Activated T-helper 2 cell treated with anti-CD3 and anti-CD28 coated beads, Interferon-gamma antibody, Interleukin-2, Interleukin-4, amounts not matched to agents 10 μg/mL and 5 μg/mL and 100 μg/mL, durations not matched to agents 14 hours and 24 hours and 36 hours (primary cell): ENCODE measurements around the gene MBD6. TPM values are rescaled to one million over a fixed set of nuclear protein-coding genes. Genes with fewer than 3 reads are reported as not detected.

ENCODE experiments used
- DNase-seq: peaks from one replicate; pipeline ENCODE4 v3.0.0; 2021; ENCODE audit warnings: low spot score
- H3K27ac Mint-ChIP-seq: one replicate; pipeline ENCODE4 v1.8.0; 2021; ENCODE audit warnings: mixed read lengths
- H3K27me3 Mint-ChIP-seq: one replicate; pipeline ENCODE4 v1.8.0; 2021; ENCODE audit warnings: low read depth, mixed read lengths
- H3K36me3 Mint-ChIP-seq: one replicate; pipeline ENCODE4 v1.8.0; 2021; ENCODE audit warnings: low read depth, mixed read lengths
- H3K4me1 Mint-ChIP-seq: one replicate; pipeline ENCODE4 v1.8.0; 2021; ENCODE audit warnings: low read depth, mixed read lengths
- H3K4me3 Mint-ChIP-seq: one replicate; pipeline ENCODE4 v1.8.0; 2021; ENCODE audit warnings: low read depth, mild to moderate bottlenecking, moderate library complexity, mixed read lengths
- H3K9me3 Mint-ChIP-seq: one replicate; pipeline ENCODE4 v1.8.0; 2021; ENCODE audit warnings: mixed read lengths
- intact Hi-C: fragments of 100-400 bp; cut with micrococcal nuclease; formaldehyde crosslinking; loops from one replicate; pipeline ENCODE4 v1.15.1; 2023
- total RNA-seq: library from RNA; stranded (reverse); gene quantifications from 2 replicates; pipeline ENCODE4 v1.2.3, GENCODE V29; 2022

The MBD6 gene
- total RNA-seq, 1 donor from 2014 or later, result 62.4 TPM

DNA sequence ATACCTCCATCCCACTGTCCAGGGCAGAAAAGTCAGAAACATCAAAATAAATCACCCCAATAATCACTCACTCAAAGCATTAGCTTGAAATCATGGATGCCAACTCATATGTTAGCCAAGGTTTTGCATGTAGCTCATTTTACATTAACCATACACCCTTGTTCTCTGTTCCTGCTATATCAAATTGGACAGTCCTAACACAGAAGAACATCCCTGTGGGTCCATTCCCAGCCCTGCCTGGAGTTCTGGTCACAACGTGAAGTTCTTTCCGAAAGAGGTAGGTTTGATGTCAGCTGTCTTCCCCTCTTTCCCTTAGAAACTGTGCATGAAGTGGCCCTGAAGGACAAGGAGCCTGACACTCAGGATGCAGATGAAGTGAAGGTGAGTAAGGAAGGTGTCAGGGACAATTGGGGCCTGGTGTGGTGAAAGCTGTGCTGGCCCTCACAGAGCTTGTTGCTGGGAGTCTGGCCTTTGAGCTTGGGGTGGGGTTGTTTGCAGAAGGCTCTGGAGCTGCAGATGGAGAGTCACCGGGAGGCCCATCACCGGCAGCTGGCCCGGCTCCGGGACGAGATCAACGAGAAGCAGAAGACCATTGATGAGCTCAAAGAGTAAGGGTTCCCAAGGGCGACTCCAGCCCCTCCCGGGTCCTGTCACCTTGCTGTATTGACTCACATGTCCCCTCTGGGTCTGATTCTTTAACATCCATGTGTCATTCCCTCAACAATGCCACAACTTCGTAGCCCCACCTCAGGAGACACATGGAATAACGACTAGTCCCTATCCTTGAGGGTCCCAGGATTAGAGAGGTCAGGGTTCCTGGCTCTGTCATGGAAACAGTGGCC lies 53.4 kb downstream of the MBD6 start:
- no peaks in the 10 kb centered on the region for H3K4me1 Mint-ChIP-seq
- H3K36me3 Mint-ChIP-seq, result no peaks in the 10 kb centered on the region
- intact Hi-C loops, result no loop called here
- no peak for DNase-seq
- no peak overlapping the region for H3K27ac Mint-ChIP-seq
- no peaks in the 10 kb centered on the region for H3K27me3 Mint-ChIP-seq
- no peaks in the 10 kb centered on the region for H3K9me3 Mint-ChIP-seq
- no peak overlapping the region for H3K4me3 Mint-ChIP-seq

DNA sequence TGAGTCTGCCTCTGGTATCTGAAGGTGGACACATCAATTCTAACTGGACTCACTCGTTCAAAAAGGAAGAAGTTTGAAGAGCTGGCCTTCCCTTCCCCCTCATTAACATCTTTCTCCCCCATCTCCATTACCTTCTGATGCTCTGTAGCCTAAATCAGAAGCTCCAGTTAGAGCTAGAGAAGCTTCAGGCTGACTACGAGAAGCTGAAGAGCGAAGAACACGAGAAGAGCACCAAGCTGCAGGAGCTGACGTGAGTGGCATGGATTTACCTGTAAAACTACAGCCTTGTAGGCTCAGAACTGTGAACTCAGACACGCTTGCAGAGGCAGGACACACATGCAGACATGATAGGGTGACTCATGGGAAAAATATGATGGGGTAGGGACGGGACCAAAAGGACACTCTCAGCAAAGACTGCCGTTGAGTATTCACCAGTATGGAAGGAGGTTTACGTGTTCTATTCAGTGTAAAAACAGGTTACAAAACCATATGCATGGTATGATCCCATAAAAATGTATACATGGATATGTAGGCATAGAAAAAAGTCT lies 54.1 kb downstream of the MBD6 start:
- intact Hi-C loops, result no loop called here
- no peaks in the 10 kb centered on the region for H3K27me3 Mint-ChIP-seq
- no peak overlapping the region for H3K27ac Mint-ChIP-seq
- no peak for DNase-seq
- H3K9me3 Mint-ChIP-seq, result no peaks in the 10 kb centered on the region
- no peaks in the 10 kb centered on the region for H3K4me1 Mint-ChIP-seq
- no peak overlapping the region for H3K4me3 Mint-ChIP-seq
- no peaks in the 10 kb centered on the region for H3K36me3 Mint-ChIP-seq

DNA sequence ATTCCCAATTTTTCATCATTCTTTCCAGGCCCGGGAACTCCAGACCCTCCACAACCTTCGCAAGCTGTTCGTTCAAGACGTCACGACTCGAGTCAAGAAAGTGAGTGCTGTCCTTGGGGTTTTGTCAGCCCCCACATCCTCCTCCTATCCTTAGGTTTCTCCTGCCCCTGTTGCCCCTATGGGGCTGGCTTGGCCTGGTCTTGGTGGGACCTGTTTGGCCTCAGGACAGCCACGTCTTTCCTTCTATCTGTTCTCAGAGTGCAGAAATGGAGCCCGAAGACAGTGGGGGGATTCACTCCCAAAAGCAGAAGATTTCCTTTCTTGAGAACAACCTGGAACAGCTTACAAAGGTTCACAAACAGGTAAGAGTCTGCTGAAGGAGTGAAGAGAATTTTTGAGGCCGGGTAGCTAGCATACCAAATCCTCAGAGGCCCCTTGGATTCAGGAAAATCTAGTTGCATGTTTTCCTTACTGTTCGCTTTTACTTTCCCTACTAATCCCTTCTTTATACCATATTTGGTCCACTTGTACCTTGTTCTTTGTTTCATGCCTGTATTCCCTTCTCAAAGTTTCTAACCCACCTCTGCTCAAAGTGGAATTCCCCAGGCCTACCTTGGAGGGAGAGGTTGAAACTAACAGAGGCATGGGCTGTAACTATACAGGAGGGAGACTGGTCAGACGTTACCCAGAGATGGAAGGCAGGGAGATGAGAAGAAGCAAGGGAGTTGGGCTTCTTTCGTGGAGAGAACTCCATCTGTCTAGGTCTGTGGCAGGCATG lies 55.5 kb downstream of the MBD6 start:
- H3K36me3 Mint-ChIP-seq, result no peaks in the 10 kb centered on the region
- H3K27me3 Mint-ChIP-seq, result peaks cover under 1% of the 10 kb centered on the region
- no peak for DNase-seq
- intact Hi-C loops, result no loop called here
- peaks cover 1% of the 10 kb centered on the region for H3K4me1 Mint-ChIP-seq
- no peak overlapping the region for H3K4me3 Mint-ChIP-seq
- no peaks in the 10 kb centered on the region for H3K9me3 Mint-ChIP-seq
- H3K27ac Mint-ChIP-seq, result no peak overlapping the region

DNA sequence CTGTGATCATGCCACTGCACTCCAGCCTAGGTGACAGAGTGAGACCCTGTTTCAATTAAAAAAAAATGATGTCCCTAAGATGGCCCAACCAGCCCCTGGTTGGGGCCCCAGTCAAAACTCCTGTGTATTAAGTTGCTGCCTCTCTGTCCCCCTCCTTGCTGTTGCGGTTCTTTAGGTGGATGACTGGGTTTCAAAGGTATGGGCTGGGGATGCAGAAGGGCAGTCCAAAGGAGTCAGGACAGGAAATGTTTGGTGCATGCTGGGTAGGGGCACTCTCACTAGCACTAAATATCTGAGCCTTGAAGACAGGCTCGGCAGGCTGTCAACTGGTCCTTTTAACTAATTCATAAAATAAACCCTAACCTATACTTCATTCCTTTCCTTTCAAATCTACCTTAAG lies 56.4 kb downstream of the MBD6 start:
- Mint-ChIP-seq H3K4me3 (no peak overlapping the region), H3K36me3 (no peaks in the 10 kb centered on the region), H3K4me1 (peaks cover 2% of the 10 kb centered on the region), H3K27me3 (peaks cover 2% of the 10 kb centered on the region), H3K27ac (no peak overlapping the region), H3K9me3 (no peaks in the 10 kb centered on the region)
- DNase-seq, result no peak
- intact Hi-C loops, result no loop called here

Other genes with a start within 250 kb of the MBD6 start
- gene R3HDM2, start 91.8 kb upstream of the MBD6 start, total RNA-seq, result 44.9 and 46.9 TPM in 2 replicates
- gene INHBC, start 88.0 kb upstream of the MBD6 start, total RNA-seq, result 0.14 TPM in 2 replicates
- 0.25 and 0.39 TPM in 2 replicates for gene INHBE, start 67.5 kb upstream of the MBD6 start, total RNA-seq
- gene GLI1, start 63.0 kb upstream of the MBD6 start, total RNA-seq, result 1.3 and 1.5 TPM in 2 replicates
- gene ARHGAP9, start 43.0 kb upstream of the MBD6 start, total RNA-seq, result 105 and 106 TPM in 2 replicates
- gene MARS1, start 34.8 kb upstream of the MBD6 start, total RNA-seq, result 249 and 257 TPM in 2 replicates
- gene DDIT3, start 2.3 kb upstream of the MBD6 start, total RNA-seq, result 10.9 and 11.4 TPM in 2 replicates
- gene DCTN2, start 24.4 kb downstream of the MBD6 start, total RNA-seq, result 96.7 and 101 TPM in 2 replicates
- gene KIF5A, start 27.2 kb downstream of the MBD6 start, total RNA-seq, result 3.0 and 3.4 TPM in 2 replicates
- gene PIP4K2C, start 68.4 kb downstream of the MBD6 start, total RNA-seq, result 23.2 and 24.6 TPM in 2 replicates
- gene DTX3, start 82.0 kb downstream of the MBD6 start, total RNA-seq, result 17.7 and 21.7 TPM in 2 replicates
- gene ARHGEF25, start 88.6 kb downstream of the MBD6 start, total RNA-seq, result 1.9 and 2.3 TPM in 2 replicates
- gene B4GALNT1, start 110.4 kb downstream of the MBD6 start, total RNA-seq, result 10.8 and 11.3 TPM in 2 replicates
- 97.4 and 99.1 TPM in 2 replicates for gene OS9, start 171.3 kb downstream of the MBD6 start, total RNA-seq
- gene AGAP2, start 215.9 kb downstream of the MBD6 start, total RNA-seq, result 28.9 and 29.0 TPM in 2 replicates
- 23.9 and 27.0 TPM in 2 replicates for gene TSPAN31, start 222.2 kb downstream of the MBD6 start, total RNA-seq
- gene CDK4, start 229.5 kb downstream of the MBD6 start, total RNA-seq, result 180 and 201 TPM in 2 replicates
- gene MARCHF9, start 232.3 kb downstream of the MBD6 start, total RNA-seq, result 24.7 and 26.2 TPM in 2 replicates
- gene CYP27B1, start 244.3 kb downstream of the MBD6 start, total RNA-seq, result 11.3 and 13.0 TPM in 2 replicates
- gene METTL1, start 249.3 kb downstream of the MBD6 start, total RNA-seq, result 61.2 and 64.5 TPM in 2 replicates
- gene EEF1AKMT3, start 249.8 kb downstream of the MBD6 start, total RNA-seq, result 5.1 and 5.8 TPM in 2 replicates